CD4-positive, alpha-beta T cell (primary cell): ENCODE results near the gene ATP11A. TPM values are rescaled to one million over a fixed set of nuclear protein-coding genes. Genes with fewer than 3 reads are reported as not detected.

Experiments used
- ATAC-seq: fragments of 200-7000 bp; cut with Tn5 transposase; one replicate; pipeline ENCODE4 v1.10.0; 2022; ENCODE audit warnings: mild to moderate bottlenecking; ENCODE audit not compliant: poor library complexity
- CTCF ChIA-PET: fragments of 350-600 bp; sonication (Branson Sonifier 250); formaldehyde crosslinking; loops from one replicate; lab custom pipeline; 2021; ENCODE audit warnings: antibody characterized with exemption, inconsistent platforms; lab: Charles Lee
- POLR2A ChIA-PET: fragments of 350-600 bp; sonication (Branson Sonifier 250); formaldehyde crosslinking; loops from one replicate; lab custom pipeline; 2021; ENCODE audit warnings: antibody characterized with exemption, inconsistent platforms; lab: Charles Lee
- DNase-seq, 14 experiments: peaks; one replicate each; pipeline ENCODE4 v3.0.0-alpha.2; 2013 to 2020; ENCODE audit warnings: mixed read lengths in 2 of 14
- H3K27ac ChIP-seq, 2 donors: one replicate each; pipeline versions ENCODE4 v1.5.1 to v1.7.0; 2013; ENCODE audit warnings: low read length in 2 of 2, low read depth in 1 of 2, mild to moderate bottlenecking in 1 of 2
- H3K27me3 ChIP-seq, 2 experiments: 1 replicate in 1 of 2; 2 replicates in 1 of 2; pipeline versions ENCODE4 v1.6.1 to v1.7.0; 2013; ENCODE audit warnings: low read length in 2 of 2, control low read depth in 1 of 2, mild to moderate bottlenecking in 1 of 2, moderate library complexity in 1 of 2; ENCODE audit not compliant: insufficient read depth in 2 of 2, control insufficient read depth in 1 of 2
- H3K36me3 ChIP-seq: one replicate; pipeline ENCODE4 v1.6.1; 2013; ENCODE audit warnings: low read length, control low read depth; ENCODE audit not compliant: insufficient read depth
- H3K4me1 ChIP-seq: one replicate; pipeline ENCODE4 v1.6.1; 2013; ENCODE audit warnings: low read length, control low read depth; ENCODE audit not compliant: insufficient read depth
- H3K4me3 ChIP-seq: one replicate; pipeline ENCODE4 v1.5.1; 2013; ENCODE audit warnings: mild to moderate bottlenecking, low read length, moderate library complexity
- H3K9me3 ChIP-seq, 2 experiments: 1 replicate in 1 of 2; 2 replicates in 1 of 2; pipeline versions ENCODE4 v1.6.1 to v1.7.0; 2013; ENCODE audit warnings: low read length in 2 of 2, mild to moderate bottlenecking in 2 of 2, control low read depth in 1 of 2, moderate library complexity in 1 of 2; ENCODE audit not compliant: control insufficient read depth in 1 of 2, insufficient read depth in 1 of 2
- H3K27ac Mint-ChIP-seq: one replicate; pipeline ENCODE4 v1.8.0; 2020; ENCODE audit warnings: mixed read lengths
- H3K27me3 Mint-ChIP-seq: one replicate; pipeline ENCODE4 v1.8.0; 2021; ENCODE audit warnings: mixed read lengths
- H3K36me3 Mint-ChIP-seq: one replicate; pipeline ENCODE4 v1.8.0; 2021; ENCODE audit warnings: low read depth, mixed read lengths
- H3K4me1 Mint-ChIP-seq: one replicate; pipeline ENCODE4 v1.8.0; 2021; ENCODE audit warnings: low read depth, mixed read lengths
- H3K4me3 Mint-ChIP-seq: one replicate; pipeline ENCODE4 v1.8.0; 2020; ENCODE audit warnings: mild to moderate bottlenecking, mixed read lengths
- H3K9me3 Mint-ChIP-seq: one replicate; pipeline ENCODE4 v1.8.0; 2020; ENCODE audit warnings: mixed read lengths
- CTCF ChIP-seq: fragments of 200-600 bp; IDR thresholded peaks from one replicate; pipeline ENCODE4 v1.8.0; 2022; ENCODE audit warnings: antibody characterized with exemption, mild to moderate bottlenecking
- intact Hi-C, 2 experiments: fragments of 100-400 bp; cut with DNase I in 1 of 2; cut with micrococcal nuclease in 1 of 2; formaldehyde crosslinking; loops; one replicate each; pipeline versions ENCODE4 v1.15.1 to v1.9.0; 2023 to 2025; cut with DNase I, micrococcal nuclease
- total RNA-seq, 174 experiments: library from RNA in 2 of 174; stranded (reverse) in 2 of 174; gene quantifications; one replicate each; pipeline ENCODE4 v1.2.3 and lab custom pipeline; 2021 to 2026

Gene ATP11A
- total RNA-seq, 2 experiments from 2014 or later = 56.7 to 66.8 TPM

GRCh38 chr13:112781287-112781686 lies 91.4 kb downstream of the ATP11A start:
- DNase-seq (no peak), ATAC-seq (no peak)
- Mint-ChIP-seq H3K36me3 (peaks cover 24% of the 10 kb centered on the region), H3K27me3 (no peaks in the 10 kb centered on the region), H3K27ac (no peak overlapping the region), H3K9me3 (no peaks in the 10 kb centered on the region), H3K4me3 (no peak overlapping the region), H3K4me1 (peaks cover 7% of the 10 kb centered on the region)
- POLR2A ChIA-PET = no interaction called here
- TF ChIP-seq CTCF = no peak
- Histone ChIP-seq H3K27me3 (no peaks in the 10 kb centered on the region), H3K36me3 (peaks cover 8% of the 10 kb centered on the region), H3K4me1 (no peaks in the 10 kb centered on the region), H3K9me3 (peaks cover 0 to 4% of the 10 kb centered on the region in 2 experiments), H3K4me3 (no peak overlapping the region), H3K27ac (no peak overlapping the region)
- intact Hi-C loops = no loop called here
- CTCF ChIA-PET = no interaction called here

DNA sequence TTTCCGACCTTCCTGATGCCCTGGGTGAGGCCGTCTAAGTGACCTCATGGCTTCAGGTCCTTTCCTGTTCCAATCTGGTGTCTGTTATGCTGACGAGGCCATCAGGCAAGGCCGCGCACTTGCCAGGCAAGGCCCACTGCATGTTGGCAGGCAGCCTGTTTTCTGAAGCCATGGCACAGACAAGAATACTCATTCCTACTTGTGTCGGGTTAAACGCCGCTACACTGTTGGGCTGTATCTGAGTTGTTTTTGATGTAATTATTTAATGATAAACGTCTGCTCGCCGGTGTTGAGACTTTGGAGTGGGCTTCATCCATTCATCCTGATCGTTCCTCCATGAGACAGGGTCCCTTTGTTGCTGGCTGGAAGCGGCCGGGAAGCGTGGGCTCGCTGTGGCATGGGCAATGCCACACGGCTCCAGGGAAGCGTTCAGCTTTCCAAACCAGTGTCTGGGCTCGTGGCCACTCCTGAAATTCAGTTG lies 92.1 kb downstream of the ATP11A start:
- H3K4me3 ChIP-seq = no peak overlapping the region
- H3K27me3 ChIP-seq = no peaks in the 10 kb centered on the region
- ChIA-PET POLR2A (no interaction called here), CTCF (no interaction called here)
- H3K4me3 Mint-ChIP-seq = no peak overlapping the region
- no peak for DNase-seq
- ATAC-seq = no peak
- H3K9me3 Mint-ChIP-seq = no peaks in the 10 kb centered on the region
- peaks cover 7% of the 10 kb centered on the region for H3K4me1 Mint-ChIP-seq
- no peak overlapping the region for H3K27ac ChIP-seq
- no peaks in the 10 kb centered on the region for H3K4me1 ChIP-seq
- no peaks in the 10 kb centered on the region for H3K27me3 Mint-ChIP-seq
- peaks cover 27% of the 10 kb centered on the region for H3K36me3 Mint-ChIP-seq
- peaks cover 0 to 4% of the 10 kb centered on the region in 2 experiments for H3K9me3 ChIP-seq
- H3K27ac Mint-ChIP-seq = no peak overlapping the region
- TF ChIP-seq CTCF = no peak
- intact Hi-C loops = no loop called here
- H3K36me3 ChIP-seq = peaks cover 12% of the 10 kb centered on the region

- ChIA-PET POLR2A (no interaction called here), CTCF (no interaction called here)
- peak overlapping the region; percentile 24 for H3K27ac Mint-ChIP-seq
- Histone ChIP-seq H3K9me3 (peaks cover 0 to 4% of the 10 kb centered on the region in 2 experiments), H3K4me3 (no peak overlapping the region), H3K27ac (no peak overlapping the region), H3K27me3 (no peaks in the 10 kb centered on the region), H3K36me3 (peaks cover 12% of the 10 kb centered on the region), H3K4me1 (no peaks in the 10 kb centered on the region)
- intact Hi-C loops = no loop called here
- H3K4me3 Mint-ChIP-seq = no peak overlapping the region
- no peaks in the 10 kb centered on the region for H3K9me3 Mint-ChIP-seq
- peaks cover 7% of the 10 kb centered on the region for H3K4me1 Mint-ChIP-seq
- no peak for TF ChIP-seq CTCF
- peak in 1 of 14 experiments; percentile 23 for DNase-seq
- no peaks in the 10 kb centered on the region for H3K27me3 Mint-ChIP-seq
- peaks cover 27% of the 10 kb centered on the region for H3K36me3 Mint-ChIP-seq
- no peak for ATAC-seq
Observed at GRCh38 chr13:112782429-112783010, 92.7 kb downstream of the ATP11A start.
